GM12892 (cell line): ENCODE data around the gene SLFN12.

Experiments
- POLR2A ChIP-seq: IDR thresholded peaks from 2 replicates; pipeline ENCODE4 v1.6.1; 2011; ENCODE audit warnings: low read depth, low read length, control low read depth
- POLR2AphosphoS5 ChIP-seq: IDR thresholded peaks from 2 replicates; pipeline ENCODE4 v1.6.1; 2011; ENCODE audit warnings: low read depth, low read length, control low read depth

DNA sequence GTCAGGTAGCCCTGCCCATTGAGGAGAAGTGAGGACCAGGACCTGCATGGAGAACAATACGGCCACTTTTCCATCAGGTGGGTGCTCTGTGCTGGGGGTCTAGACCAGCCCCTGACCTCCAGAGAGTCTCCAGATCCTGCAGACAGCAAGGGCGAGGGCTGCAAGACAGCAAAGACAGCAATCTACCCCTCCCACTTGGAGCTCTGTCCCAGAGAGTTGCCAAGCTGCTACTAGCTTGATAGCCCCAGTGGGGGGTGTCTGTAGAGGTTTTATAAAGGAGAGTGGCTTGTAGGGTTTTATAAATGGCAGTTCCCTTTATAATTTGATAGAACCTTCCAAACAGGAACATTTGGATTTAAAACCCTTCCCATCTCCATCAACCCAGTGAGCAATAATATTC, 42.1 kb downstream of the SLFN12 start:
- TF ChIP-seq POLR2AphosphoS5 (no peak), POLR2A (no peak)
